ENCODE measurements around the gene FUT3. TPM values are rescaled to one million over a fixed set of nuclear protein-coding genes. Genes with fewer than 3 reads are reported as not detected.
A peak's percentile ranks its signal among the peaks of the same experiment; 100 is the strongest.

The FUT3 gene
- total RNA-seq, 1 experiment from 2014 or later, result 2.6 TPM

DNA sequence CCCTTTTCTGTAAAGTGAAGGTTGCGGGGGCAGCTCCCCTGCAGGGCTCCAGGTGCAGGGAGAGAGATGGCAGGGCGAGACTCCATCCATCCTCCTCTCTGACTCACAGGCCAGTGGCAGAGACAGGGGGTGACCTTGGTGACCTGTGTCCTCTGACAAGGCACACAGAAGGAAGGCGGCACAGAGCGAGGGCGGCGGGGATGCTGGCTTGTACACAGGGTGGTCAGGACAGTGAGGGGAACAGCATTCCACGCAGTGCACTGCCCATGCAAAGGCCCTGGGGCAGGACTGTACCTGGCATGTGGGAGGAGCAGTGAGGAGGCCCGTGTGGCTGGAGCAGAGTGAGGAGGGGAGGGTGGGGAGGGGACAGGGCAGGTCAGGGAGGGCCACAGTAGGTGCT, 44.6 kb upstream of the FUT3 start:
- Histone ChIP-seq H3K9me2 (ENCODE audit: insufficient read depth) (no peaks in the 10 kb centered on the region), H3K4me1 (ENCODE audit: control insufficient read depth in 1 of 2, insufficient read depth in 2 of 2, low read length in 2 of 2) (peaks cover 0 to 3% of the 10 kb centered on the region in 2 experiments; a peak in 1 of 4 replicates), H3K9ac (ENCODE audit: low read length) (no peak overlapping the region), H3K27ac (ENCODE audit: low read depth, low read length) (no peak overlapping the region), H2AFZ (ENCODE audit: low read depth, low read length, poor library complexity, severe bottlenecking) (no peak overlapping the region), H4K20me1 (ENCODE audit: insufficient read depth) (no peaks in the 10 kb centered on the region), H3K9me3 (ENCODE audit: control insufficient read depth in 1 of 2, insufficient read depth in 1 of 2, low read depth in 1 of 2, low read length in 2 of 2) (no peaks in the 10 kb centered on the region), H3K36me3 (ENCODE audit: control insufficient read depth in 1 of 2, insufficient read depth in 2 of 2, low read length in 2 of 2) (peaks cover 3 to 7% of the 10 kb centered on the region in 2 experiments; a peak in 2 of 4 replicates), H3K4me3 (replicated peaks in 1 of 2; ENCODE audit: low read depth in 1 of 2, low read length in 2 of 2) (no peak overlapping the region), H3K79me2 (ENCODE audit: insufficient read depth, low read length) (peaks cover 35% of the 10 kb centered on the region), H3K4me2 (ENCODE audit: low read length) (no peak overlapping the region), H3K27me3 (ENCODE audit: insufficient read depth, low read length) (no peaks in the 10 kb centered on the region)
- ATAC-seq (no peak), DNase-seq (ENCODE audit: low read depth, low spot score) (no peak)
- no TSS peak for BruUV-seq (replicated peaks)
- ChIA-PET RAD21 (ENCODE audit: low non-redundant PET in 1 of 2, low total read pairs in 2 of 2, uncharacterized antibody in 2 of 2, unreplicated experiment in 2 of 2) (no interaction called here), POLR2A (no interaction called here), CTCF (interaction anchor here (1.0 kb wide), 1 partner anchor 92 kb away, joined by 4 read pairs; no protein-coding TSS in a partner anchor)
- no peak for TF ChIP-seq ZNF274 (IDR thresholded peaks at IDR 0.05; ENCODE audit: low read depth, low read length)
- intact Hi-C loops (cut with micrococcal nuclease), result no loop called here

DNA sequence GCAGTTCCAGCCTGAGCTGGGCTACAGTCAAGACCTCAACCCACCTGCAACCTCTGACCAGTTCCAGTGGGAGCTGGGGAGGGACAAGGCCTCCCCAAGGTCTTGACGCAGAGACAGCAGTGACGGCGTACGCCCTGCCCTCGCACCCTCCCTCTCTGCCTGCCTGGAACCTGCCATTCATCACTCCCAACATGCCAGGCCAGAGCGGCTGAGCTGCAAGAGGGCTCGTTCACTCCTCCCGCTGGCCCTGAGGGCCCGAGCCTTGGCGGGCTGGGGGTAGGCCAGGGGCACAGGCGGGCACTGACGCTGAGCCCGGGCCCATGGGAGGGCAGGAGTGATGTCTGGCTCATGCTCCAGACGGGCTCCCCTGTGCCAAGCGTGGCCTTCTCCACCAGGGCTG, 44.2 kb upstream of the FUT3 start:
- POLR2A ChIA-PET, result no interaction called here
- Histone ChIP-seq H3K4me1 (ENCODE audit: control insufficient read depth in 1 of 2, insufficient read depth in 2 of 2, low read length in 2 of 2) (peaks cover 0 to 3% of the 10 kb centered on the region in 2 experiments; a peak in 1 of 4 replicates), H3K27me3 (ENCODE audit: insufficient read depth, low read length) (no peaks in the 10 kb centered on the region), H3K9me2 (ENCODE audit: insufficient read depth) (no peaks in the 10 kb centered on the region), H3K9ac (ENCODE audit: low read length) (no peak overlapping the region), H3K27ac (ENCODE audit: low read depth, low read length) (no peak overlapping the region), H3K4me3 (replicated peaks in 1 of 2; ENCODE audit: low read depth in 1 of 2, low read length in 2 of 2) (no peak overlapping the region), H2AFZ (ENCODE audit: low read depth, low read length, poor library complexity, severe bottlenecking) (no peak overlapping the region), H3K79me2 (ENCODE audit: insufficient read depth, low read length) (peaks cover 30% of the 10 kb centered on the region), H3K36me3 (ENCODE audit: control insufficient read depth in 1 of 2, insufficient read depth in 2 of 2, low read length in 2 of 2) (peaks cover 2 to 7% of the 10 kb centered on the region in 2 experiments; a peak in 2 of 4 replicates), H3K4me2 (ENCODE audit: low read length) (no peak overlapping the region), H3K9me3 (ENCODE audit: control insufficient read depth in 1 of 2, insufficient read depth in 1 of 2, low read depth in 1 of 2, low read length in 2 of 2) (no peaks in the 10 kb centered on the region), H4K20me1 (ENCODE audit: insufficient read depth) (no peaks in the 10 kb centered on the region)
- RAD21 ChIA-PET (ENCODE audit: low non-redundant PET in 1 of 2, low total read pairs in 2 of 2, uncharacterized antibody in 2 of 2, unreplicated experiment in 2 of 2), result no interaction called here
- TF ChIP-seq EZH2phosphoT487 (IDR thresholded peaks at IDR 0.05; ENCODE audit: borderline replicate concordance) (no peak), EGR1 (IDR thresholded peaks at IDR 0.05; ENCODE audit: low read depth) (no peak), POLR2A (IDR thresholded peaks at IDR 0.05; ENCODE audit: borderline replicate concordance, extremely low read depth, insufficient read depth, insufficient read length) (no peak), CEBPB (IDR thresholded peaks at IDR 0.05; ENCODE audit: low read depth) (no peak)
- TF ChIP-seq, protein P1, sequence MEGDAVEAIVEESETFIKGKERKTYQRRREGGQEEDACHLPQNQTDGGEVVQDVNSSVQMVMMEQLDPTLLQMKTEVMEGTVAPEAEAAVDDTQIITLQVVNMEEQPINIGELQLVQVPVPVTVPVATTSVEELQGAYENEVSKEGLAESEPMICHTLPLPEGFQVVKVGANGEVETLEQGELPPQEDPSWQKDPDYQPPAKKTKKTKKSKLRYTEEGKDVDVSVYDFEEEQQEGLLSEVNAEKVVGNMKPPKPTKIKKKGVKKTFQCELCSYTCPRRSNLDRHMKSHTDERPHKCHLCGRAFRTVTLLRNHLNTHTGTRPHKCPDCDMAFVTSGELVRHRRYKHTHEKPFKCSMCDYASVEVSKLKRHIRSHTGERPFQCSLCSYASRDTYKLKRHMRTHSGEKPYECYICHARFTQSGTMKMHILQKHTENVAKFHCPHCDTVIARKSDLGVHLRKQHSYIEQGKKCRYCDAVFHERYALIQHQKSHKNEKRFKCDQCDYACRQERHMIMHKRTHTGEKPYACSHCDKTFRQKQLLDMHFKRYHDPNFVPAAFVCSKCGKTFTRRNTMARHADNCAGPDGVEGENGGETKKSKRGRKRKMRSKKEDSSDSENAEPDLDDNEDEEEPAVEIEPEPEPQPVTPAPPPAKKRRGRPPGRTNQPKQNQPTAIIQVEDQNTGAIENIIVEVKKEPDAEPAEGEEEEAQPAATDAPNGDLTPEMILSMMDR (IDR thresholded peaks at IDR 0.05 in 2 of 3, conservative IDR thresholded peaks at IDR 0.05 in 1 of 3; ENCODE audit: borderline replicate concordance in 1 of 3, insufficient read depth in 1 of 3, low read depth in 2 of 3, low read length in 2 of 3), result no peak
- TF ChIP-seq, protein P2, sequence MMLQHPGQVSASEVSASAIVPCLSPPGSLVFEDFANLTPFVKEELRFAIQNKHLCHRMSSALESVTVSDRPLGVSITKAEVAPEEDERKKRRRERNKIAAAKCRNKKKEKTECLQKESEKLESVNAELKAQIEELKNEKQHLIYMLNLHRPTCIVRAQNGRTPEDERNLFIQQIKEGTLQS (IDR thresholded peaks at IDR 0.05), result no peak
- no peak for DNase-seq (ENCODE audit: low read depth, low spot score)
- intact Hi-C loops (cut with micrococcal nuclease), result no loop called here
- CTCF ChIA-PET, result interaction anchor here (1.0 kb wide), 1 partner anchor 91 kb away, joined by 4 read pairs; no protein-coding TSS in a partner anchor
- ATAC-seq, result no peak
- TSS peak; percentile 4 for BruUV-seq (replicated peaks)

Data from HCT116 (cell line).